Duodenal mucosa (tissue), 2 donors: ENCODE measurements around the gene XPO1.

Experiments
- H3K27ac ChIP-seq: one replicate; pipeline ENCODE4 v1.7.0; 2013; ENCODE audit warnings: low read depth, low read length
- H3K27me3 ChIP-seq, 2 donors: one replicate each; pipeline ENCODE4 v1.7.0; 2013; ENCODE audit warnings: low read length in 2 of 2, control low read depth in 1 of 2; ENCODE audit not compliant: insufficient read depth in 2 of 2, control insufficient read depth in 1 of 2
- H3K36me3 ChIP-seq, 2 donors: one replicate each; pipeline ENCODE4 v1.7.0; 2013; ENCODE audit warnings: low read length in 2 of 2, control low read depth in 1 of 2; ENCODE audit not compliant: insufficient read depth in 2 of 2, control insufficient read depth in 1 of 2
- H3K4me1 ChIP-seq, 2 donors: one replicate each; pipeline ENCODE4 v1.7.0; 2013; ENCODE audit warnings: low read length in 2 of 2, control low read depth in 1 of 2; ENCODE audit not compliant: insufficient read depth in 2 of 2, control insufficient read depth in 1 of 2
- H3K4me3 ChIP-seq, 2 donors: one replicate each; pipeline ENCODE4 v1.7.0; 2013; ENCODE audit warnings: low read length in 2 of 2, low read depth in 1 of 2
- H3K9ac ChIP-seq, 2 donors: one replicate each; pipeline ENCODE4 v1.7.0; 2013; ENCODE audit warnings: low read length in 2 of 2, low read depth in 1 of 2
- H3K9me3 ChIP-seq, 2 donors: one replicate each; pipeline ENCODE4 v1.7.0; 2013; ENCODE audit warnings: low read length in 2 of 2, control low read depth in 1 of 2; ENCODE audit not compliant: control insufficient read depth in 1 of 2

The XPO1 gene

DNA sequence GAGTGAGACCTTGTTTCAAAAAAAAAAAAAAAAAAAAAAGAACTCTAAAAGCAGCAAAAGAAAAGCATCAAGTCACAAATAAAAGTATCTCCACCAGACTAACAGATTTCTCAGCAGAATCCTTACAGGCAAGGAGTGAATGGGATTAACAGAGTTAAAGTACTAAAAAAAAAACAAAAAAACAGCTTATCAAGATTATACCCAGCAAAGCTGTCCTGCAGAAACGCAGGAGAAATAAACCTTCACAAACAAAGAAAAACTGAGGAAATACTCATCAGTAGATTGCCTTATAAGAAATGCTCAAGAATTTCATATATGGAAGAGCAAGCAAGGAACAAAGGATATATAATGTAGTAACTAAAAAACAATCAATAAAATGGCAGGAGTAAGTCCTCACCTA is 102.9 kb downstream of the XPO1 start:
- Histone ChIP-seq H3K9ac (no peak overlapping the region), H3K36me3 (no peaks in the 10 kb centered on the region), H3K9me3 (no peaks in the 10 kb centered on the region), H3K27ac (no peak overlapping the region), H3K4me1 (peaks cover 38 to 57% of the 10 kb centered on the region in 2 donors), H3K4me3 (no peak overlapping the region), H3K27me3 (no peaks in the 10 kb centered on the region)

DNA sequence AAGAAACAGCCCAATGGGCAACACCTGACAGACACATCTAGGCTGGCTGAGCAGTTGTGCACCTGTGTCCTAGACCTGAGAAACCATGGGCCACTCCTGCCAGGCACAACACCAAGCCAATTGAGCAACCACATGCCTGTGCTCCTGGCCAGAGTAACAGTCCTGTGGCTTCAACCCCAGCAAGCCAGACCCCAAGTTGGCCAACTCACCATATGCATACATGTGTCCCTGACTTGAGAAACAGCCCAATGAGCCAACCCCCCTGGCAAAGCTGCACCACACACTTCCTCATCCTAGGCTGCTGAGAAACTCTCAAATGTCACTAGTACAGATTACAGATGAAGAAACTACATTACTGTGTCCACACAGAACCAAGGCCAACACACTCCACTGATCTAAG is 103.8 kb downstream of the XPO1 start:
- Histone ChIP-seq H3K9me3 (no peaks in the 10 kb centered on the region), H3K4me3 (no peak overlapping the region), H3K36me3 (no peaks in the 10 kb centered on the region), H3K4me1 (peaks cover 30 to 49% of the 10 kb centered on the region in 2 donors), H3K27me3 (no peaks in the 10 kb centered on the region), H3K9ac (no peak overlapping the region), H3K27ac (no peak overlapping the region)

DNA sequence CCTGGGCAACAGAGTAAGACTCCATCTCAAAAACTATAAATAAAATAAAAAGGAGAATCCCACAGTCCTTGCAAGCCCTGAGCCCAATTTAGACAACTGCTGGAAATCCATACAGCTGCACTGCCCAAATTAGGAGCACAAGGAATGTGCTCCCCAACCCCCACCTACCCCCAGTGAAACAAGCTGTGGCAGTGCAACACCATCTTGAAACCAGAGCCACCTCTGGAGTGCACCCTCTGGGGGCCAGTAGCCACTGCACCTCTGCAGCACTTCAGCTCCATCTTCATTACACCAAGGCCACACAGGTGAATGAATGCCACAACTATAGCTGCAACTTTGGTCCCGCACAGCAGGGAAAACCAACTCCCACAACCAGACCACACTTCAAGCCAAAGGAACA is 104.5 kb downstream of the XPO1 start:
- Histone ChIP-seq H3K27ac (no peak overlapping the region), H3K4me3 (no peak overlapping the region), H3K9me3 (no peaks in the 10 kb centered on the region), H3K36me3 (no peaks in the 10 kb centered on the region), H3K4me1 (peaks cover 28 to 45% of the 10 kb centered on the region in 2 donors), H3K9ac (no peak overlapping the region), H3K27me3 (no peaks in the 10 kb centered on the region)

DNA sequence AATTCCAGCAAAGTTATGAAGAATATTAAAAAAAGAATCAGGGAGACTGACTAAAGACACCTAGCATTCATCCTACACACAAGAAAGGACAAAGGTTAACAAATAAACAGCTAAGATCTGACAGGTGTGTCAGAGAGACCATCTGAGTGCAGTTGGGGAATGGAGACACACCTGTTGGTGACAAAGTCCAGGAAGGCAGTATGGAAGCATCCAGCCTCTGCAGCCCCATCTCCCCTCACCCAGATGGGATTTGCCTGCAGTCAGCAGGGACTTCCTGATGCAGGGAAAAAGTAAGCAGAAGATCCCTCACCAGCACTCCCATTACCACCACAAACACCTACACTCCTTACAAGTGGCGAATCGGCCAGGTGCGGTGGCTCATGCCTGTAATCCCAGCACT is 105.2 kb downstream of the XPO1 start:
- Histone ChIP-seq H3K9ac (no peak overlapping the region), H3K4me3 (no peak overlapping the region), H3K9me3 (no peaks in the 10 kb centered on the region), H3K4me1 (peaks cover 28 to 45% of the 10 kb centered on the region in 2 donors), H3K36me3 (no peaks in the 10 kb centered on the region), H3K27me3 (no peaks in the 10 kb centered on the region), H3K27ac (no peak overlapping the region)

DNA sequence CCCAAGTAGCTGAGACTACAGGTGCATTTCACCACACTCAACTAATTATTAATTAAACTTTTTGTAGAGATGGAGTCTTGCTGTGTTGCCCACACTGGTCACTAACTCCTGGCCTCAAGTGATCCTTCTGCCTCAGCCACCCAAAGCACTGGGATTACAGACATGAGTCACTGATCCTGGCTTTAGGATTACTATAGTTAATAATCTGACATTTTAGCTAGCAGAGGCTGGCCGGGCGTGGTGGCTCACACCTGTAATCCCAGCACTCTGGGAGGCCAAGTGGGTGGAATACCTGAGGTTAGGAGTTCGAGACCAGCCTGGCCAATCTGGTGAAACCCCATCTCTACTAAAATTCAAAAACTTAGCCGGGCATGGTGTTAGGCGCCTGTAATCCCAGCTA is 106.8 kb downstream of the XPO1 start:
- no peak overlapping the region for H3K4me3 ChIP-seq

More for the DNA sequence above, 106.8 kb downstream of the XPO1 start:
- H3K9ac ChIP-seq, result no peak overlapping the region
- H3K27me3 ChIP-seq, result no peaks in the 10 kb centered on the region
- H3K27ac ChIP-seq, result no peak overlapping the region
- H3K36me3 ChIP-seq, result no peaks in the 10 kb centered on the region
- H3K4me1 ChIP-seq, result peaks cover 18 to 39% of the 10 kb centered on the region in 2 donors
- H3K9me3 ChIP-seq, result no peaks in the 10 kb centered on the region
